ENCODE measurements around the gene DDX11. TPM values are rescaled to one million over a fixed set of nuclear protein-coding genes. Genes with fewer than 3 reads are reported as not detected.

The DDX11 gene
- 12.9 and 13.1 TPM in 2 replicates for total RNA-seq

DNA sequence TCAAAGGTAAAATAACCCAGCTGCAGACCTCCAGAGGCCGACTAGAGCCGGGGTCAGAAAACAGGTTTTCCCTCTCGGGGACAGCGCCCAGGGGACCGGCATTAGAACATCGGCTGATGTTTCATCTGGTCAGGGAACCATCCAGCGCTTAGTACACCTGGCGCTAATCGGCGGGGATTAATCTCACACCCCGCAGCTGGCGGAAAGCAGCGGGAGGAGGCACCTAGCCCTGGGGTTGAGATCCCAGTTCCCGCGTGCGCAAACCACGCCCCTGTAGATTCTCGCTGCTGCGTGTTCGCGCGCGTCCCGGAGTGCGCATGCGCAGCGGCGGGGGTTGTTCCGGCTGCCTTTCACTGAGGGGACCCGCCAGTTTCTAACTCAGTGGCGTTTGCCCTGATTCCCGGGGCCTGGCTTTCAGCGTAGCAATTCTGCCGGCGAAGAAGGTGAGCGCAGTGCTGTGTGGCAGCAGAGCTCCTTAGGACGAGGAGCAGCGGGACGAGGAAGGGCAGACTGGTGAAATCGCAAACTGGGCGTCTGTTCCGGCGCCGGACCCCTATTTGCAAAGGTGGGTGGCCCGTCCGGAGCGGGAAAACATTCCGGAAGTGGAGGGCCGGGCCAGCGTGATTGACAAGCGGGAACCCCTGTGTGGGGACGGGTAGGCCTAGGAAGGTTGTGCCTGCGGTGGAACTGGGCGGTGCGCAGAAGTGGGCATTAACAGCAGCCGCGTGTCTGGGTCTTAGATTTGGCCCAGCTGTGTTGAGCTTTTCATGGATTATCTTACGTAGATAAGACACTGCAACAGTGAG is at the start of gene DDX11:
DDX11 (plus strand) TSS at position 334 of the 806 bp plus-strand sequence. CDS start 4,534 bp downstream, outside the sequence.

Other genes with a start within 250 kb of the DDX11 start
- gene TSPAN11, start 147.1 kb upstream of the DDX11 start, total RNA-seq, result 2.1 and 11.8 TPM in 2 replicates